HepG2 (cell line): ENCODE data around the gene SQSTM1. TPM values are rescaled to one million over a fixed set of nuclear protein-coding genes. Genes with fewer than 3 reads are reported as not detected.

Source experiments
- ATAC-seq: fragments of 200-7000 bp; cut with Tn5 transposase; 3 replicates; pipeline ENCODE4 v1.9.1; 2020; ENCODE audit warnings: mild to moderate bottlenecking, moderate library complexity
- BruUV-seq: library from RNA; stranded (reverse); fragments of 400-500 nt; replicated peaks from 2 replicates; lab custom pipeline; 2021; lab: Mats Ljungman, UMichigan
- CTCF ChIA-PET: fragments of 300-600 bp; formaldehyde crosslinking; extraction: SDS; loops from one replicate; lab custom pipeline; 2021; ENCODE audit warnings: low total read pairs, inconsistent platforms, low intra/inter-chr PET ratio; lab: Yijun Ruan, JAX
- POLR2A ChIA-PET: fragments of 350-600 bp; sonication (Branson Sonifier 250); formaldehyde crosslinking; loops from one replicate; lab custom pipeline; 2020; ENCODE audit warnings: antibody characterized with exemption, inconsistent platforms; lab: Yijun Ruan, JAX
- DNase-seq: peaks from one replicate; pipeline ENCODE4 v3.0.0-alpha.2; 2015; ENCODE audit warnings: low spot score
- FAIRE-seq: peaks from 3 replicates; lab custom pipeline; 2011; peaks lifted over from hg19 to GRCh38; lab: Jason Lieb, UNC
- H2AFZ ChIP-seq: one replicate; pipeline ENCODE4 v1.6.1; 2011; ENCODE audit warnings: low read length, inconsistent platforms
- H3K27ac ChIP-seq: fragments of 300-600 bp; 3 replicates; pipeline ENCODE4 v1.8.0; 2011; ENCODE audit warnings: mixed run types, mild to moderate bottlenecking, mixed read lengths, low read length, inconsistent platforms; ENCODE audit not compliant: insufficient read depth; ENCODE audit errors: extremely low read length
- H3K27me3 ChIP-seq, 2 experiments: fragments of 200-600 bp in 1 of 2; 2 replicates in 1 of 2; 3 replicates in 1 of 2; pipeline versions ENCODE4 v1.6.0 to v1.8.0; 2011; ENCODE audit warnings: low read length in 2 of 2, mild to moderate bottlenecking in 2 of 2, moderate library complexity in 2 of 2, inconsistent platforms in 1 of 2; ENCODE audit not compliant: insufficient read depth in 2 of 2, control insufficient read depth in 1 of 2
- H3K36me3 ChIP-seq, 2 experiments: fragments of 200-600 bp in 1 of 2; replicated peaks in 1 of 2; 2 replicates in 1 of 2; 3 replicates in 1 of 2; pipeline versions ENCODE4 v1.5.1 to v1.8.0; 2011; ENCODE audit warnings: low read length in 2 of 2, inconsistent platforms in 1 of 2; ENCODE audit not compliant: insufficient read depth in 2 of 2, control insufficient read depth in 1 of 2
- H3K4me1 ChIP-seq: 2 replicates; pipeline ENCODE4 v1.5.1; 2012; ENCODE audit warnings: low read length, inconsistent platforms; ENCODE audit not compliant: insufficient read depth
- H3K4me2 ChIP-seq: 2 replicates; pipeline ENCODE4 v1.6.0; 2011; ENCODE audit warnings: low read depth, low read length, inconsistent platforms
- H3K4me3 ChIP-seq, 3 experiments: fragments of 200-600 bp in 1 of 3; sonication (generic), shearing (Covaris generic) in 1 of 3; replicated peaks in 1 of 3; 2 replicates each; pipeline ENCODE4 v1.5.1; 2011 to 2016; ENCODE audit warnings: low read length in 3 of 3, inconsistent platforms in 2 of 3, low read depth in 2 of 3, mild to moderate bottlenecking in 2 of 3, control low read depth in 1 of 3, mixed read lengths in 1 of 3; ENCODE audit not compliant: insufficient read depth in 1 of 3
- H3K79me2 ChIP-seq: one replicate; pipeline ENCODE4 v1.6.1; 2011; ENCODE audit warnings: low read length, inconsistent platforms; ENCODE audit not compliant: insufficient read depth
- H3K9ac ChIP-seq: 2 replicates; pipeline ENCODE4 v1.6.0; 2011; ENCODE audit warnings: mild to moderate bottlenecking, low read depth, low read length, inconsistent platforms; ENCODE audit not compliant: insufficient read depth
- H3K9me3 ChIP-seq: 2 replicates; pipeline ENCODE4 v1.5.1; 2012; ENCODE audit warnings: mild to moderate bottlenecking, low read length
- H4K20me1 ChIP-seq: 2 replicates; pipeline ENCODE4 v1.6.0; 2011; ENCODE audit warnings: inconsistent platforms, mild to moderate bottlenecking, low read length, moderate library complexity; ENCODE audit not compliant: insufficient read depth
- RBAK ChIP-seq: sonication (generic); formaldehyde crosslinking; IDR thresholded peaks from 2 replicates; pipeline ENCODE4 v1.5.1; 2020; ENCODE audit warnings: mild to moderate bottlenecking, missing genetic modification reagents
- ZHX1 ChIP-seq: sonication (generic); formaldehyde crosslinking; IDR thresholded peaks from 2 replicates; pipeline ENCODE4 v1.8.1; 2022; ENCODE audit warnings: low read depth, mild to moderate bottlenecking, missing genetic modification reagents
- ZNF121 ChIP-seq: sonication (generic); formaldehyde crosslinking; IDR thresholded peaks from 2 replicates; pipeline ENCODE4 v1.5.0; 2020; ENCODE audit warnings: mild to moderate bottlenecking, missing genetic modification reagents
- ZXDC ChIP-seq: sonication (generic); formaldehyde crosslinking; IDR thresholded peaks from 2 replicates; pipeline ENCODE4 v1.5.0; 2020; ENCODE audit warnings: mild to moderate bottlenecking, missing genetic modification reagents
- WGBS: methylation state at CpG from one replicate; pipeline ENCODE4 v1.1.6; 2017; ENCODE audit warnings: low lambda C conversion rate; 5-methylcytosine and 5-hydroxymethylcytosine counted together
- in situ Hi-C: cut with HindIII; loops from 2 replicates; pipeline ENCODE4 v1.10.0; 2017; ENCODE audit warnings: low pct_unique_long_range_greater_than_20kb; ENCODE audit not compliant: extremely low pct_ligation_motif_present
- intact Hi-C: fragments of 100-400 bp; cut with micrococcal nuclease; formaldehyde crosslinking; loops from one replicate; pipeline ENCODE4 v1.10.0; 2022; ENCODE audit not compliant: unreplicated experiment
- polyA plus RNA-seq, 8 experiments: library from polyadenylated mRNA; depleted of rRNA in 3 of 8; stranded (reverse) in 7 of 8; unstranded in 1 of 8; fragments of >200 nt; fragmentation: Illumina TruSeq in 4 of 8; extraction: Trizol in 4 of 8; gene quantifications; 2 replicates each; pipeline versions ENCODE4 v1.2.1 to v1.2.3, GENCODE V29; 2011 to 2016; ENCODE audit warnings: low read depth in 4 of 8, missing spikeins in 1 of 8, mixed read lengths in 1 of 8; ENCODE audit not compliant: insufficient read depth in 1 of 8
- total RNA-seq, 5 experiments: library from RNA; depleted of rRNA; stranded (reverse); fragments of >200 nt; fragmentation: Illumina TruSeq; extraction: Trizol; gene quantifications; 2 replicates each; pipeline ENCODE4 v1.2.3, GENCODE V29; 2016; ENCODE audit warnings: low read depth in 1 of 5

SQSTM1 gene
- total and polyA plus RNA-seq, 2 of the 13 experiments (the other 11 are each of a cell fraction or from before 2014, with no cell fraction given), result 90.9 to 160 TPM

GRCh38 chr5:179879003-179879689, 58.4 kb downstream of the SQSTM1 start:
- Histone ChIP-seq H4K20me1 (no peaks in the 10 kb centered on the region), H3K9ac (no peak overlapping the region), H3K4me3 (no peak overlapping the region), H3K79me2 (no peaks in the 10 kb centered on the region), H3K4me2 (no peak overlapping the region), H3K4me1 (no peaks in the 10 kb centered on the region), H3K27ac (no peak overlapping the region), H3K9me3 (peaks cover 21% of the 10 kb centered on the region), H2AFZ (no peak overlapping the region), H3K27me3 (no peaks in the 10 kb centered on the region), H3K36me3 (peaks cover 14 to 55% of the 10 kb centered on the region in 2 experiments)
- ATAC-seq (peak; percentile 13; the same call in 1 of the 3 replicates), FAIRE-seq (no peak), DNase-seq (no peak)
- BruUV-seq, result no TSS peak
- CTCF ChIA-PET, result no interaction called here
- intact Hi-C loops, result no loop called here
- in situ Hi-C loops, result no loop called here
- TF ChIP-seq ZXDC (CRISPR knock-in tag), result no peak
- TF ChIP-seq RBAK (CRISPR knock-in tag), result no peak
- TF ChIP-seq ZNF121 (CRISPR knock-in tag), result no peak
- no peak for TF ChIP-seq ZHX1 (CRISPR knock-in tag)
- POLR2A ChIA-PET, result no interaction called here
- 98% methylated on average over 12 of the region's 31 CpGs for WGBS
